BJ (cell line): ENCODE measurements around the gene CRAMP1. TPM values are rescaled to one million over a fixed set of nuclear protein-coding genes. Genes with fewer than 3 reads are reported as not detected.

ENCODE experiments used
- CTCF ChIA-PET: fragments of 350-600 bp; formaldehyde crosslinking; extraction: SDS; loops from one replicate; lab custom pipeline; 2021; ENCODE audit warnings: antibody characterized with exemption, inconsistent platforms; lab: Yijun Ruan, JAX
- POLR2A ChIA-PET: fragments of 300-600 bp; sonication (Branson Sonifier 250); formaldehyde crosslinking; extraction: SDS; loops from one replicate; lab custom pipeline; 2021; ENCODE audit warnings: antibody characterized with exemption; lab: Charles Lee
- DNase-seq: peaks from one replicate; pipeline ENCODE4 v3.0.0-alpha.2; 2011; ENCODE audit warnings: low read depth
- H3K27me3 ChIP-seq: 2 replicates; pipeline ENCODE4 v1.6.0; 2011; ENCODE audit warnings: low read length; ENCODE audit not compliant: control insufficient read depth, insufficient read depth
- H3K36me3 ChIP-seq: 2 replicates; pipeline ENCODE4 v1.5.1; 2011; ENCODE audit warnings: low read length; ENCODE audit not compliant: control insufficient read depth, insufficient read depth
- H3K4me3 ChIP-seq: 2 replicates; pipeline ENCODE4 v1.5.1; 2011; ENCODE audit warnings: low read depth, mild to moderate bottlenecking, control low read depth, low read length
- polyA plus RNA-seq: library from polyadenylated mRNA; depleted of rRNA; stranded (reverse); fragments of >200 nt; gene quantifications from 2 replicates; pipeline ENCODE4 v1.2.3, GENCODE V29; 2011
- TF ChIP-seq, protein P1 (sequence below): IDR thresholded peaks from 2 replicates; pipeline ENCODE4 v1.5.1; 2011; ENCODE audit warnings: low read depth, mild to moderate bottlenecking, control low read depth, inconsistent platforms, low read length, moderate library complexity; ENCODE audit not compliant: insufficient read depth

The CRAMP1 gene
- polyA plus RNA-seq, 1 experiment = 8.0 TPM

DNA sequence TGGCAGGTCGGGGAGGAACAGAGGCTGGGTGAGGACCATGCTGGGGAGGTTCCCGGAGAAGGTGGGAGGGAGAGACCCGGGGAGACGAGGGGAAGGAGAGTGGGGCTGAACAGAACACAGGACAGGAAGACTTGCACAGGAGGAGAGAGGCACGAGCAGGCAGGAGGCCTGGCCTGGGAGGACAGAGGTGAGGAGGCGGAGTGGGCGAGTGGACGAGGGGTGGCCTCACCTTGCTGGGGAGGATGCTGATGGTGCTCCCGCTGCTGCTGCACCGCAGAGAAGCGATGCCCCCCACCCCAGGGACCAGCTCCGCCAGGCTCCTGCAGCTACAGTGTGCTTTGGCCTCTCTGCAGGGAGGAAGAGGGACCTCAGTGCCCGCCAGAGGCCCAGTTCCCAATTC lies 44.2 kb upstream of the CRAMP1 start:
- no peak for DNase-seq
- TF ChIP-seq, protein P1, sequence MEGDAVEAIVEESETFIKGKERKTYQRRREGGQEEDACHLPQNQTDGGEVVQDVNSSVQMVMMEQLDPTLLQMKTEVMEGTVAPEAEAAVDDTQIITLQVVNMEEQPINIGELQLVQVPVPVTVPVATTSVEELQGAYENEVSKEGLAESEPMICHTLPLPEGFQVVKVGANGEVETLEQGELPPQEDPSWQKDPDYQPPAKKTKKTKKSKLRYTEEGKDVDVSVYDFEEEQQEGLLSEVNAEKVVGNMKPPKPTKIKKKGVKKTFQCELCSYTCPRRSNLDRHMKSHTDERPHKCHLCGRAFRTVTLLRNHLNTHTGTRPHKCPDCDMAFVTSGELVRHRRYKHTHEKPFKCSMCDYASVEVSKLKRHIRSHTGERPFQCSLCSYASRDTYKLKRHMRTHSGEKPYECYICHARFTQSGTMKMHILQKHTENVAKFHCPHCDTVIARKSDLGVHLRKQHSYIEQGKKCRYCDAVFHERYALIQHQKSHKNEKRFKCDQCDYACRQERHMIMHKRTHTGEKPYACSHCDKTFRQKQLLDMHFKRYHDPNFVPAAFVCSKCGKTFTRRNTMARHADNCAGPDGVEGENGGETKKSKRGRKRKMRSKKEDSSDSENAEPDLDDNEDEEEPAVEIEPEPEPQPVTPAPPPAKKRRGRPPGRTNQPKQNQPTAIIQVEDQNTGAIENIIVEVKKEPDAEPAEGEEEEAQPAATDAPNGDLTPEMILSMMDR = no peak
- ChIA-PET POLR2A (no interaction called here), CTCF (no interaction called here)
- peaks cover 4% of the 10 kb centered on the region for H3K36me3 ChIP-seq
- H3K27me3 ChIP-seq = no peaks in the 10 kb centered on the region
- no peak overlapping the region for H3K4me3 ChIP-seq

DNA sequence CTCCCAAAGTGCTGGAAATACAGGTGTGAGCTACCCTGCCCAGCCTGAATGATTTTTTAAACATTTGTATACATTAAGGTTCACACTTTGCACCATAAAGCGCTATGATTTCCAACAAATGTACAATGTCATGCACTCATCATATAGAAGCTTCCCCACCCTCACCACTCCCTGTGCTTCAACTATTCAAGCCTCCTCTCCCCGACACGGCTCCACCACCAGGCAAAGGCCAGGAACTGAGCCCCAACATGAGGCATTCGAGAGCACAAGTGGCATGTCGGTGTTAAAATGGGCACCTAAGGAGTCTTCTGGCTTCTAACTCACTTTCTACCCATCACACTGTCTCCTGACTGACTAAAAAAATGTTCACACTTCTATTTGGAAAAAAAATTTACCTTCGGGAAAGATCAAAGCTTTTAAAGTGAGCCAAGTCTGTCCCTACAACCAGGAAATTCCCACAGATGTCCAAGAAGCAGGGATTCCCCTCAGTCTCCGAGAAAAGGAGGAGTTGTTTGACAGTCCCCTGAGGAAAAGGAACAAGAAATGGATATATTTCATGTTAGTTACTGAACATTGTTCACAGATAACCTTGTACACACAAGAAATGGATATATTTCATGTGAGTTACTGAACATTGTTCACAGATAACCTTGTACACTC lies 41.0 kb upstream of the CRAMP1 start:
- no peak overlapping the region for H3K4me3 ChIP-seq
- no peaks in the 10 kb centered on the region for H3K27me3 ChIP-seq
- POLR2A ChIA-PET = no interaction called here
- TF ChIP-seq, protein P1 = no peak
- DNase-seq = no peak
- CTCF ChIA-PET = interaction anchor here (1.3 to 1.7 kb wide), 2 partner anchors 8 to 9 kb away, joined by 3 to 4 read pairs; no protein-coding TSS in a partner anchor
- H3K36me3 ChIP-seq = peaks cover 2% of the 10 kb centered on the region

DNA sequence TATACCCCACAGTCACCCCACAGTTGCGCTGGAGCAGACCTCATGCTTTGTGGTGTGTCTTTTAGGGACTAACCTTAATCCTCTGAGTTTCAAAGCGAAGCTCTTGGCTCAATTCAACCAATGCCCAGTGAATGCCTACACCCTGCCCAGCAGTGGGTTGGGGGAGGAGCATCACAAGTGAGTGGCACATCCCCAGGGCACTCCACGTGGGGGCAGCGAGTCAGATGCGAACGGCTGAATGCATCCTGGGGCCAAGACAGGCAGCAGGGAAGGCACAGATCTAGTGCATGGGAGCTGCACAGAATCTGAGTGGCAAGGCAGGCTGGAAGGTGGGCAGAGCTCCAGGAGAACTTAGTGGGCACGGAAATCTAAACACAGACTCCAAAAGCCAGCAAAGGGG lies 39.5 kb upstream of the CRAMP1 start:
- no peaks in the 10 kb centered on the region for H3K27me3 ChIP-seq
- CTCF ChIA-PET = interaction anchor here (1.2 to 1.7 kb wide), 3 partner anchors 9 to 79 kb away, joined by 3 to 4 read pairs (median 4); partner anchors contain the start of gene TELO2
- no peak overlapping the region for H3K4me3 ChIP-seq
- POLR2A ChIA-PET = no interaction called here
- H3K36me3 ChIP-seq = peaks cover 2% of the 10 kb centered on the region
- no peak for DNase-seq
- TF ChIP-seq, protein P1 = no peak

DNA sequence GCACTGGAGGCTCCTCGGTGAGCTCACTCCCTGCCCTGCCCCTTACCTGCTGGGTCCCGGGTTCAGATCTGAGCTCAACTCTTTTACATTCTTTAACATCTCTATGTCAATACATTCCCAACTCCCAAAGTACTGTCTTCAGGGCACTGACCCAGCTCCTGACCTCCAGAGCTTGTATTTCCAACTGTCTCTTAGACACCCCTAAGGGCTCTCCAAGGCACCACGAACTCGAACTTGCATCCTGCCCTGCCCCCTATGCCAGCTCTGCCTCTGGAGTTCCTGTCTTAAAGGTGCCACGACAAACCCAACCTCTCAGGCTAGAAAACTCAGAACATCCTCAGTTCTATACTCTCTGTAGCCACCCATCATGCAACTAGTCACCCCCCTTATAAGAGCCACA lies 38.9 kb upstream of the CRAMP1 start:
- Histone ChIP-seq H3K27me3 (no peaks in the 10 kb centered on the region), H3K36me3 (peaks cover 3% of the 10 kb centered on the region), H3K4me3 (no peak overlapping the region)
- CTCF ChIA-PET = interaction anchor here (1.2 to 1.3 kb wide), 2 partner anchors 19 to 80 kb away, joined by 3 to 4 read pairs; partner anchors contain the start of gene TELO2
- DNase-seq = no peak
- POLR2A ChIA-PET = no interaction called here
- TF ChIP-seq, protein P1 = no peak

DNA sequence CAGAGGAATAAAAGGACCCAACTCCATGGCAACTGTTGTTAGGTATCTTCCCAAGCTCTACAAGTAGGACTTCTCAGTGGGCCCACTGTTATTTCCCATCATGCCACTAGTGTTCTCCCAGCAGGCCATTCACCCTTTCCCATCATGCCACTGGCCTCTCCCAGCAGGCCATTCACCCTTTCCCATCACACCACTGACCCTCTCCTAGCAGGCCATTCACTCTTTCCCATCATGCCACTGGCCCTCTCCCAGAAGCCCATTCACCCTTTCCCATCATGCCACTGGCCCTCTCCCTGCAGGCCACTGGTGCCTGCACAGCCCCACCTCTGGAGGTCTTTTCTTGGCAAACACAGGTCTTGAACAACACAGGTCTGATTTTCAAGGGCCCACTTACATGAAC lies 36.6 kb upstream of the CRAMP1 start:
- CTCF ChIA-PET = interaction anchor here (1.3 to 1.7 kb wide), 2 partner anchors 13 to 81 kb away, joined by 3 to 4 read pairs; no protein-coding TSS in a partner anchor
- no peak for DNase-seq
- H3K4me3 ChIP-seq = no peak overlapping the region
- POLR2A ChIA-PET = no interaction called here
- H3K36me3 ChIP-seq = peaks cover 5% of the 10 kb centered on the region
- no peaks in the 10 kb centered on the region for H3K27me3 ChIP-seq
- TF ChIP-seq, protein P1 = no peak
